Dermis blood vessel endothelial cell (primary cell): ENCODE results near the gene TOM1L2. TPM values are rescaled to one million over a fixed set of nuclear protein-coding genes. Genes with fewer than 3 reads are reported as not detected.
A peak's percentile ranks its signal among the peaks of the same experiment; 100 is the strongest.
"Not testable (repeated sequence)": the region's sequence is repeated elsewhere in the genome, so short reads cannot be mapped to it uniquely, and the experiment has no call there.

Experiments
- DNase-seq: peaks from one replicate; pipeline ENCODE4 v3.0.0; 2010
- total RNA-seq: library from RNA; depleted of rRNA; stranded (reverse); fragments of >200 nt; gene quantifications from 2 replicates; pipeline ENCODE4 v1.2.3, GENCODE V29; 2014

Gene TOM1L2
- total RNA-seq, 1 donor from 2014 or later: 21.6 TPM

DNA sequence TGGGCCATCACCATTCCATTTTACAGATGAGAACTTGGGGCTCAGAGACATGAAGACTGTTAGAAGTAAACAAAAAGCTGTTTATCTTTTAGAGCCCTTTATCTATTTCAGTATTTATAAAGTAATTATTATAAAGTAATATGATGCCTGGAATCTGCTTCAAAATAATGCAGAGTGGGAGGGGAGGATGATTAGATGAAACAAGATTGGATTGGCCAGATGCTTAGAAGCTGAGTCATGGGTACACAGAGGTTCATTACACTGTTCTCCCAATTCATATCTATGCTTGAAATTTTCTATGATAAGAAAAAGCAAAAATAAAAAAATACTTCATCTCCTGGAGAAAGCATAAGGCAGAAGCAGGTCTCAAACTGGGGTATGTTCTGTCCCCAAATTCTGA lies 29.4 kb downstream of the TOM1L2 start:
- DNase-seq: peak; percentile 50

DNA sequence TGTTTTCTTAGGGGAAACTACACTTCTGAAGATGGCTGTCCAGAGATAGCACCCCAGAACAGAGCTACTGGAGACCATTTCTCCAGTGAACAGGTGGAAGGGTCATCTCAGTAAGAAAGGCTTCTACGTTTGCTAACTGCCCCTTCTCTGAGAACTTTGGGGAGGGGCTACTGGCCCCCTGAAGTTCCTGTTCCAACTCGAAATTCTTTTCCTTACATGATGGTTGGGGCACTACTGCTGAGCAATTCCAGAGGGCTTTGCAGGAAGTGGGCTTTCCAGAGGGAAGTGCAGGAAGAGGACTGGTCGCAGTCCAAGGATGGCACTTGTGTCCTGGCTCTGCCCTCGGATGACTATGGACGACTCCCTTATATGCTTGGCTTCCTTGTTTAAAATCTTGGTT lies 31.2 kb downstream of the TOM1L2 start:
- no peak for DNase-seq

GRCh38 chr17:17940441-17940911 lies 31.7 kb downstream of the TOM1L2 start:
- DNase-seq: peak; percentile 36

DNA sequence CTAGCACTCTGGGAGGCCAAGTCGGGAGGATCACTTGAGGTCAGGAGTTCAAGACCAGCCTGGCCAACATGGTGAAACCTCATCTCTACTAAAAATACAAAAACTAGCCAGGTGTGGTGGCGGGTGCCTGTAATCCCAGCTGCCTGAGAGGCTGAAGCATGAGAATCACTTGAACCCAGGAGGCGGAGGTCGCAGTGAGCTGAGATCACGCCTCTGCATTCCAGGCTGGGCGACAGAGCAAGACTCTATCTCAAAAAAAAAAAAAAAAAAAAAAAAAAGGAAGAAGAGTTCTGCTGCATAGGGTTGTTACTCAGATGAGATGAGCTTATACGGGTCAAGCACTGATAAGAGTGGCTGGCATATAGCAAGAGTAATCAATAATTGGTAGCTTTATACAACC lies 32.3 kb downstream of the TOM1L2 start:
- not testable (repeated sequence) for DNase-seq

- DNase-seq: no peak
Observed at GRCh38 chr17:17938388-17939107, 33.7 kb downstream of the TOM1L2 start.

GRCh38 chr17:17937958-17938357 lies 34.2 kb downstream of the TOM1L2 start:
- no peak for DNase-seq

GRCh38 chr17:17937201-17937853 lies 34.9 kb downstream of the TOM1L2 start:
- DNase-seq: no peak

DNA sequence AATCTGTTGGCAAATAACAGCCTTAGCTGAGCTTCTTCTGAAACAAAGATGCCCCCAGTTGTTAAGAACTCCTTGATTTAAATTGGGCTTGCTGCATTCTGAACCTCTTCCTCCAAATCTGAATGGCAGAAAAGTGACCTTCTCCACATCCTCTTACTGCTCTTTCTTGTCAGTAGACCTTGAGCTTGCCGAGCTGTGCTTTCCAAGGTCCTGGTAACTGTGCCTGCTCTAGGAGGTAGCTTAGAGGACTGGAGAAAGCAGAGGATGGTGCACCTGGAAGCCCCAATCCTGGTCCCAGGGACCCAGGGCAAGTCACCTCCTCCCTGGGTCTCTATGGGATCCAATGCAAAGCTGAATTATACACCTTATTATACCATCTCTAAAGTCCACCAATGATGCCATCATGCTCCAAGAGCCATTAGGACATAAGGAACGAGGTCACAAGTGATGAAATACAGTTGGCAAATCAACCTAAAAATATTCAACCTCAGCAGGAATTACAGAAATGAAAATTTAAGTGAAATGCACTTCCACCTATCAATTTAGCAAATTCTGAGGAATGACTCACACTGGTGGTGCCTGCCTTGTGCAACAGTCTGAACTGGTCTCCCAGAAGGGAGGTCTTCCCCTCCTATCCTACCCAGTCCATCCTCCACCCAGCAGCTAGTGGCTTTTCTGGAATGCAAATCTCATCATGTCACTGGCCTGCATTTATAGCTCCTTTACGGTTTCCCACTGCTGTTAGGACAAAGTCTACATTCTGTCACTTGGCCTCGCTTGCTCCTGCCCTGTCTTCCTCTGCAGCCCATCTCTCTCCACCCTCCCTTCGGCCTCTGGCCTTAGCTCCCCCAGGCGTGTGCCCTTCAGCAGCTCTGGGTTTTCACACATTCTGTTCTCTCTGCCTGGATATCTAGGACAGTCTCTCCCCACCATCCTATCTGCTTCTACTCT lies 36.6 kb downstream of the TOM1L2 start:
- no peak for DNase-seq

DNA sequence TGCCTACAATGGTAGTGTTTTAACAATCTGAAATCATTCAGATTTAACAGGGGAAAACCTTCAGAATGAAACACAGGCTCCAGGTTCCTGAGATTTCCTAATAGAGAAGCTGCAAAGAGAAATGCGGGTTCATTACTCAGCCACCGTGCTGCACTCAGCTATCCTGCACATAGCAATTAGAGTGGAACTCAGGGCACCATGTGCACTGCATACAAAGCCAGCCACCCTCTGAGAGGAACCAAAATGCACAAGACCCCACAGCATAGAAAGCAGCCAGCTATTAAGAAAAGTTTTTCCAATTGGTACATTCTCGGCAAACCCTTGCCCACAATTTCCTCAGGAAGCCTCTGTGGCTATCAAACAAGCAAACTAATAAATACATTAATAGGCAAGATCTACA lies 37.4 kb downstream of the TOM1L2 start:
- DNase-seq: no peak

DNA sequence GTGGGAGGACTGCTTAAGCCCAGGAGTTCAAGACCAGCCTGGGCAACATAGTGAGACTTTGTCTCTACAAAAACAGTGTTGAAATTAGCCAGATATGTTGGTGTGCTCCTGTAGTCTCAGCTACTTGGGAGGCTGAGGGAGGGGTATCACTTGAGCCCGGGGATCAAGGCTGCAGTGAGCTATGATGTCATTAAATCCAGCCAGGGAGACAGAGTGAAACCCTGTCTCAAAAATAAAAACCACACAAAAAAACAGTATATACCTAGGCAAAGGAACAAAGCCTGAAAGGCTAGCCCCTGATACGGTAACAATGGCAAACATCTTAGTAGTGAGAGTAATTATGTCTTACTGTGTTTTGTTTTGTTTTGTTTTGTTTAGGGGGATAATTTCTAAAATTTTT lies 38.0 kb downstream of the TOM1L2 start:
- no peak for DNase-seq

DNA sequence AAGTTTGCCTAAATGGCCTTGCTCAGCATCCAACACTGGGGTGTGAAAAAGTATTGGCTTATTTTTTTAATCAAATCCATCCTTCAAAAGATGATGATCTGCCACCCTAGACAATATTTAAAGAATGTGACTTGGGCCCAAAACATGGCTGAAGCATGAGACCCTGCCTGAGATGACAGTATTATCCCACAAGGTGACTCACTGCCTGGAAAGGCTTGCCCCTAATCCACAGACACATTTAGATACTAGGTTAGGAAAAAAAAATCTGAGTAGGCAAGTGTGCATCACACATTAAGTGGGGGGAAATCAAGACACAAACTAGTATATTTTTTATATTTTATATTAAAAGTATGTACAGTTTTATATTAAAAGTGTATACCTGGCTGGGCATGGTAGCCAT lies 38.4 kb downstream of the TOM1L2 start:
- DNase-seq: no peak

GRCh38 chr17:17931159-17931558 lies 41.0 kb downstream of the TOM1L2 start:
- DNase-seq: no peak

DNA sequence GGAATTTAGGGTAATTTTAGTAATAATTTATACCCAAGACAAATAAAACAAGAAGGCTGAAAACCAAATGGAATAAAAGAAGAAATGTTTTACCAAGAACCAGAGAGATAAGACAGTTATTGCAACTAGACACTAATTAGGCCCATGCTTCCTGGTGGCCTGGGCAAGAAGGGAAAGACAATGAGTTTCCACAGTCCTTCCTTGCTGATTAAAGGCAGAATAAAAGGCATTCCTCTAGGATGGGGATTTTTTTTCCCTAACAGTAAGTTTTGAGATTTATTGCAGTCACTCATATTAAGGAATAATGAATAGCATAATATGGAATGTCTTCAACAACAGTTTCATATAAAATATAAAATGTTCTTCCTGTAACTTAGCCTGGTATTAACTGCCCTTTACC lies 41.5 kb downstream of the TOM1L2 start:
- DNase-seq: no peak

DNA sequence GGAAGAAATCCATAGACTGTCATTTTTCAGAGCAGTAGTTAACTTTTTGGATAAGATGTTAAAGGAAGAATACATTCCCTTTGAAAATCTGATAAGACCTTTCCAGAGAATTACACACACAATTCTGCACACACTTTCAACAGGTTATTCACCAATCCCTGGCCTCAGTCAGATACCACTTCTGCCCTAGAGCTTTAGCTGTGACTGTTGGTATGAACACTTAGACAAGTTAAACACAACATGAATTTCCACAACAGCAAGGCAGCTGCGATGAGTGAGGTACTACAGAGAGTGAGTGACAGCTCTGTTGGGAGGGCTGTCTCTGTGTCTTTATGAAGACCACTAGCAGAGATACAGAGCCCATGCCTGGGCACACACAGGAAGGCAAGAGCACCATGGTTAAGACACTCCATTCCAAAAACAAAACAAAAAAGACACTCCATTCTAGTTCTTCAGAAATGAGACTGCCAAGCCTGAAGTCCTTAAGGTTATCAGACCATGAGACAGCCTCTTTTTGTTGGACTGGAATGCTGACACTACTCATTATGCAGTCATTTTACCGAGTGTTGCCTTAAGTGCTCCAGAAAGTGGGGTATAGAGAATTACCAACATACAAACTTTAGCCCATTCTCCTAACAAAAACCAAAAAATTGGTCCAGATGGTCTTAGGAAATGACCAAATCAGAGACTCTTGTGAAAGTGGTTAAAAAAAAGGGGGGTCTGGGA lies 42.4 kb downstream of the TOM1L2 start:
- DNase-seq: no peak

DNA sequence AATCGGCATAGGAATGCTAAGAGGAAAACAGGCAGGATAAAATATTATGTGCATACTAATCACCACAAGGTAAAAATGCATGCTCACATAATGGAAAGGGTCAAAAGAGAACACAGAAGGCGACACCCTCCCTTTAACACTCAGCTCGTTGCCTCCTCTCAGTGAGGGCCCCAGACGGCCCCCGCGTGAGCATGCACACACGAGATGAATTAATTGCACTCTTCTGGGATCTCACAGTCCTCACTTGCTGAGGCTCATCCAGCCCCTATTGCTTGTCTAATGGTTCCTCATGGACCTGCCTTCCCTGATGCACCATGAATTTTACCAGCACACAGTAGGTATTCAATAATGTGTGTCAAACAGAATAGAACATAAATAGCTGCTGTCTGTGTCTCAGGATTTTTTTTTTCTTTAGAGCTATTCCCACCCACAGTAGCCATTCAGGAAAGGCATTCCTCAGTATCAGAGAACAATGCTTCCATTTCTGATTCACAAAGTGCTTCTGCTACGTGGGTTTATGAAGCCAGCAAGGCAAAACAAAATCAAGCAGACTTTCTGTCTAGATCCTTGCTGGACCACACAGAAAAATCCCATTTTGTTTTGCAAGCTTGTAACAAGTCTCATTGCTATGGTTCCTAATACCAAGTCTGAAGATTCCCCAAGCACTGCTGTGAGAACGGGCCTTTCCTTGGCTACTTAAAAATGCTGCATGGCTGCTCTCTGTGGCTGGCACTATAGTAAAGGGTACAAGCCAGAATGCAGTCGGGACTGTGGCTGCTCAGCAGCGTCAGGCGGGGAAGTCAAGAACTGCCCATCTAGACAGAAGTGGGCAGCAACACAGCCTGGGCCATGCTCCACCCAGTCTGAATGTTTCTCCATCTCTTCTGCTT lies 43.6 kb downstream of the TOM1L2 start:
- DNase-seq: peak; percentile 71

DNA sequence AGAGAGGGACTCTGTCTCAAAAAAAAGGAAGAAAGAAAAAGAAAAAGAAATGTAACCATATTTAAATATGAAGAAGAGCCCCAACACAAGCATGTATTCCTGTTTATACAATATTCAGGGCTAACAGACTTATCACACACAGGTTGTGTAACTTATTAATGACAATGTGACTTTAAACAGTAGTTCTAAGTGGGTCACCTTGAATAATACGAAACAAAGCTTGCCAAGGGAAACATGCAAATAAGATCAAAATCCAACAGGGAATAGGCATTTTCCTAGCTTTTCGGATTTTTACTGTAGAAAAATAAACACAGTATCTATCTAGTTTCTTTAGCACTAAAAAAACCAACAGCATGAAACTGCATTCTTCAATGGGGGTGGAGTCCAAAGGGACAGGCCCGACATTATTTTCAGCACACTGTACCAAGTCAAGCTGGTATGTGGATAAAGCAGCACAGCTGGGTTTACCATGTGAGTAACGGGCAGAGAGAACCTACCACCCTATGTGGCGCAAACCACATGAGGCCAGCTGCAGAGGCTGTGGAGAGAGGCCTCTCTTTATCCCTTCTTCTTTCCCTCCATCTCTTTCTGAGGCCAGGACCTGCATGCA lies 45.3 kb downstream of the TOM1L2 start:
- DNase-seq: no peak

GRCh38 chr17:17926036-17926435 lies 46.2 kb downstream of the TOM1L2 start:
- DNase-seq: no peak

DNA sequence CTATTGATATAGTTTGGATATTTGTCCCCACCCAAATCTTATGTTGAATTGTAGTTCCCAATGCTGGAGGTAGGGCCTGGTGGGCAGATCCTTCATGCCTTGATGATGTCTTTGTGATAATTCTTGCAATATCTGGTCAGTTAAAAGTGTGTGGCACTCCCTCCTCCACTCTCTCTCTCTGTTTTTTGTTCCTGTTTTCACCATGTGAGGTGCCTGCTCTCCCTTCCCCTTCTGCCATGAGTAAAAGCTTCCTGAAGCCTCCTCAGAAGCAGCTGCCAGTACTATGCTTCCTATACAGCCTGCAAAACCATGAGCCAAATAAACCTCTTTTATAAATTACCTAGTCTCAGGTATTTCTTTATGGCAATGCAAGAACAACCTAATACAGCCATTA lies 47.3 kb downstream of the TOM1L2 start:
- DNase-seq: no peak

- no peak for DNase-seq
Observed at GRCh38 chr17:17924131-17924856, 47.9 kb downstream of the TOM1L2 start.

GRCh38 chr17:17922070-17922614 lies 50.1 kb downstream of the TOM1L2 start:
- DNase-seq: no peak
